ENCODE measurements around the gene SHROOM2. TPM values are rescaled to one million over a fixed set of nuclear protein-coding genes. Genes with fewer than 3 reads are reported as not detected.
"Not testable (repeated sequence)": the region's sequence is repeated elsewhere in the genome, so short reads cannot be mapped to it uniquely, and the experiment has no call there.

Gene SHROOM2
- total and polyA plus RNA-seq, 2 of the 4 experiments (the other 2 are of a cell fraction), result 8.1 to 14.2 TPM

DNA sequence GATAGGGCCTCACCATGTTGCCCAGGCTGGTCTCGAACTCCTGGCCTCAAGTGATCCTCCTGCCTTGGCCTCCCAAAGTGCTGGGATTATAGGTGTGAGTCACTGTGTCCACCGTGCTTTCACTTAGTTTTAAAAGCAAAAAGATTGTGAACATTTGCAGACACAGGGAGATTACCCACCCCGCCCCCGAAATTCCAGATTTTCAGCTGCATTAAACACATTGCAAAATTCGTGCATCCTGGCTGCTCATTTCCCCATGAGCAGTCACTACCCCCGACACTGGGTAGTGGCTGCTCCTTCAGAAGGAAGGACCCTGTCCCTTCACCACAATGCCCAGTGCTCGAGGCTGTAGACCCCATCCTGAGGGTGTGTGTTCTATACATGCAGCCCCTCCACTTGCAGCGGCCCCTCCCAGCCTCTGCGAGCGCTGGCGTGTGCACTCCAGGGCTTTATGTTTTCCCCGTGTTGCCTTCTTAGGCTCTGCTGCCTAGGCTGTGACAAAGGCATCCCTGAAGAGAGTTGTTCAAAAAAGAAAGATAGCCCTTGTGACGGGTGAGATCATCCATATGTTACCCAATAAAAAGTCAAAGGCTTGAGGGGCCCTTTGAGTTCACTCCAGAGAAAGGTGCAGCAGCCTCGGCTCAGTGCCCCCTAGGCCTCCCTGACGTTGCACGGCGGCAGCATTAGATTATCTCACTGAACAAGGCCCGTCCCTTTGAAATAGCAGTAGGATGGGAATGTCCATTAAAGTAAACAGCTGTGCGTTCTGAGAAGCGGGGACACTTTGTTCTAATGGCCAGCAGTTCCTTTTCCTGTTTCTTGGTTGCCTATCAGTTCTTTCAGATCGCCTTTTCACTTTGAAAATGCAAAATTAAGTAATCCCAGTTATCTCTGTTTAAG is 71.6 kb downstream of the SHROOM2 start (continued):
- no peak for TF ChIP-seq SMC3 (IDR thresholded peaks at IDR 0.05; ENCODE audit: low read depth, low read length)

DNA sequence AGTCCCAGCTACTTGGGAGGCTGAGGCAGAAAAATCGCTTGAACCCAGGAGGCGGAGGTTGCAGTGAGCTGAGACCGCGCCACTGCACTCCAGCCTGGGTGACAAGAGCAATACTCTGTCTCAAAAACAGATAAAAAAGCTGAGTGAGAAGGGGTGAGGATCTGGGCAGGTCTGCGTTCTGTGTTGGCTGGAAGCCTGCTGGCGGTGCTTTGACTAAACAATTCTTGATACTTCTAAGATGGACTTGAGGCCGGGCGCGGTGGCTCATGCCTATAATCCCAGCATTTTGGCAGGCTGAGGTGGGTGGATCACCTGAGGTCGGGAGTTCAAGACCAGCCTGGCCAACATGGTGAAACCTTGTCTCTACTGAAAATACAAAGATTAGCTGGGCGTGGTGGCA is 72.5 kb downstream of the SHROOM2 start:
- H3K36me3 ChIP-seq (ENCODE audit: control insufficient read depth, insufficient read depth, low read length); dilution Hi-C loops (cut with HindIII; ENCODE audit: low sequenced_read_pairs, unreplicated experiment); H3K18ac ChIP-seq (ENCODE audit: low read depth, low read length); H3K4me1 ChIP-seq (ENCODE audit: control insufficient read depth, insufficient read depth, low read length); H4K8ac ChIP-seq (ENCODE audit: low read depth in 2 of 2, low read length in 2 of 2); H2BK120ac ChIP-seq (ENCODE audit: low read depth, low read length); DNase-seq; H3K23ac ChIP-seq (ENCODE audit: low read depth, low read length); H3K27ac ChIP-seq (ENCODE audit: insufficient read depth, low read length); H2BK5ac ChIP-seq (ENCODE audit: low read depth, low read length, poor library complexity, severe bottlenecking); H3K14ac ChIP-seq (replicated peaks; ENCODE audit: low read depth, low read length); H3K27me3 ChIP-seq (ENCODE audit: control insufficient read depth, insufficient read depth, low read length); H2BK20ac ChIP-seq (ENCODE audit: low read depth, low read length); POLR2A ChIA-PET (ENCODE audit: unreplicated experiment); H3K9me3 ChIP-seq (ENCODE audit: control insufficient read depth, insufficient read depth, low read length); H2AK9ac ChIP-seq (replicated peaks; ENCODE audit: low read depth, low read length, poor library complexity); H3K56ac ChIP-seq (ENCODE audit: extremely low read depth, insufficient read depth, low read length); H2AFZ ChIP-seq (replicated peaks; ENCODE audit: low read length, poor library complexity); H4K91ac ChIP-seq (ENCODE audit: insufficient read depth, low read depth, low read length); H2AK5ac ChIP-seq (ENCODE audit: low read depth, low read length); H3K79me1 ChIP-seq (ENCODE audit: low read depth in 1 of 2, low read length in 2 of 2); BruUV-seq (replicated peaks); in situ Hi-C loops (cut with MboI; ENCODE audit: low sequenced_read_pairs); CTCF ChIA-PET; H3K9ac ChIP-seq (ENCODE audit: low read depth, low read length); H2BK15ac ChIP-seq (ENCODE audit: low read depth, low read length); H4K5ac ChIP-seq (ENCODE audit: low read depth, low read length); H3K9me1 ChIP-seq (ENCODE audit: insufficient read depth, low read length); H3K4ac ChIP-seq (ENCODE audit: low read depth, low read length); intact Hi-C loops (cut with micrococcal nuclease); H3K4me3 ChIP-seq (ENCODE audit: insufficient read depth, low read depth, low read length); H4K20me1 ChIP-seq (ENCODE audit: insufficient read depth, low read length); ATAC-seq (ENCODE audit: low read depth); H3K4me2 ChIP-seq (ENCODE audit: low read depth, low read length): not testable (repeated sequence)
- 45% methylated on average over 2 of the region's 11 CpGs; no CpG with 5 or more reads in 1 of the 2 experiments for WGBS, 2 experiments (ENCODE audit: extremely low coverage in 2 of 2, insufficient read length in 1 of 2)
